Colonic mucosa (tissue), 4 donors: ENCODE data around the gene FSHR. TPM values are rescaled to one million over a fixed set of nuclear protein-coding genes. Genes with fewer than 3 reads are reported as not detected.

Experiments used
- DNase-seq: peaks from one replicate; pipeline ENCODE4 v3.0.0-alpha.2; 2020
- H3K27ac ChIP-seq: fragments of 200-600 bp; one replicate; pipeline ENCODE4 v1.8.0; 2021
- H3K27me3 ChIP-seq: fragments of 200-600 bp; one replicate; pipeline ENCODE4 v1.8.0; 2021
- H3K36me3 ChIP-seq: fragments of 200-600 bp; one replicate; pipeline ENCODE4 v1.8.0; 2021
- H3K4me1 ChIP-seq: fragments of 200-600 bp; one replicate; pipeline ENCODE4 v1.8.0; 2021; ENCODE audit warnings: mild to moderate bottlenecking
- H3K4me3 ChIP-seq: fragments of 200-600 bp; one replicate; pipeline ENCODE4 v1.8.0; 2021
- H3K9ac ChIP-seq, 2 donors: one replicate each; pipeline ENCODE4 v1.7.0; 2013; ENCODE audit warnings: control low read depth in 2 of 2, low read depth in 2 of 2, low read length in 2 of 2
- H3K9me3 ChIP-seq: fragments of 200-600 bp; one replicate; pipeline ENCODE4 v1.8.0; 2021
- intact Hi-C: fragments of 100-400 bp; cut with DNase I; formaldehyde crosslinking; loops from one replicate; pipeline ENCODE4 v1.14.1; 2022
- total RNA-seq, 2 donors: library from RNA; stranded (reverse); fragmentation: NEBNext Ultra II Directional in 1 of 2; extraction: Animal tissue kit (Norgen Biotek cat#: 25700) in 1 of 2; gene quantifications; one replicate each; pipeline ENCODE4 v1.2.1, GENCODE V29; 2021
- TF ChIP-seq, protein P1 (sequence below): fragments of 200-600 bp; IDR thresholded peaks from one replicate; pipeline ENCODE4 v1.8.0; 2022; ENCODE audit warnings: antibody characterized with exemption, mild to moderate bottlenecking
- donor health status: healthy.
- donor health status: DM: no; HTN: no; CAD: no.
- donor health status: DM: no; HTN: no; CAD: no.

The FSHR gene
- total RNA-seq, 2 donors from 2014 or later = not detected

DNA sequence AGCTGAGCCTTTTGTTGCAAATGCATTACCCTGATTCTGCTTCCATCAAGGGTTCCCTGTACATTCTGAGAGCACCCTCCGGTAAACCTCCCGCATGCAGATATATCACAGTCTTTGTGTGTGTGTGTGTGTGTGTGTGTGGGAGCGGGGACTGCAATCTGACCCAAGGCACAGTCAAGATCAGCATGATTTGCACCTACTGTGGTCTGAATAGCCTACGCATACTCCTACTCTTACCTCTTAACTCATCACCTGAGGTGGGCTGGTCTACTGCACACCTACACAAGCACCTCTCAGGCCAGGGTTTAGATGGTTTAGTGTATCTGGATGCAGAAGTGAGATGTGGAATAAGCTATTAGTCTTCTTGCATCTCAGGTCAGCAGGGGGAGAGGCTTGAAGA, 174.6 kb downstream of the FSHR start:
- H3K9me3 ChIP-seq = no peaks in the 10 kb centered on the region
- no peak overlapping the region for H3K4me3 ChIP-seq
- H3K36me3 ChIP-seq = no peaks in the 10 kb centered on the region
- TF ChIP-seq, protein P1, sequence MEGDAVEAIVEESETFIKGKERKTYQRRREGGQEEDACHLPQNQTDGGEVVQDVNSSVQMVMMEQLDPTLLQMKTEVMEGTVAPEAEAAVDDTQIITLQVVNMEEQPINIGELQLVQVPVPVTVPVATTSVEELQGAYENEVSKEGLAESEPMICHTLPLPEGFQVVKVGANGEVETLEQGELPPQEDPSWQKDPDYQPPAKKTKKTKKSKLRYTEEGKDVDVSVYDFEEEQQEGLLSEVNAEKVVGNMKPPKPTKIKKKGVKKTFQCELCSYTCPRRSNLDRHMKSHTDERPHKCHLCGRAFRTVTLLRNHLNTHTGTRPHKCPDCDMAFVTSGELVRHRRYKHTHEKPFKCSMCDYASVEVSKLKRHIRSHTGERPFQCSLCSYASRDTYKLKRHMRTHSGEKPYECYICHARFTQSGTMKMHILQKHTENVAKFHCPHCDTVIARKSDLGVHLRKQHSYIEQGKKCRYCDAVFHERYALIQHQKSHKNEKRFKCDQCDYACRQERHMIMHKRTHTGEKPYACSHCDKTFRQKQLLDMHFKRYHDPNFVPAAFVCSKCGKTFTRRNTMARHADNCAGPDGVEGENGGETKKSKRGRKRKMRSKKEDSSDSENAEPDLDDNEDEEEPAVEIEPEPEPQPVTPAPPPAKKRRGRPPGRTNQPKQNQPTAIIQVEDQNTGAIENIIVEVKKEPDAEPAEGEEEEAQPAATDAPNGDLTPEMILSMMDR = no peak
- intact Hi-C loops = no loop called here
- H3K4me1 ChIP-seq = no peaks in the 10 kb centered on the region
- DNase-seq = no peak
- no peak overlapping the region for H3K9ac ChIP-seq
- no peak overlapping the region for H3K27ac ChIP-seq
- H3K27me3 ChIP-seq = no peaks in the 10 kb centered on the region

DNA sequence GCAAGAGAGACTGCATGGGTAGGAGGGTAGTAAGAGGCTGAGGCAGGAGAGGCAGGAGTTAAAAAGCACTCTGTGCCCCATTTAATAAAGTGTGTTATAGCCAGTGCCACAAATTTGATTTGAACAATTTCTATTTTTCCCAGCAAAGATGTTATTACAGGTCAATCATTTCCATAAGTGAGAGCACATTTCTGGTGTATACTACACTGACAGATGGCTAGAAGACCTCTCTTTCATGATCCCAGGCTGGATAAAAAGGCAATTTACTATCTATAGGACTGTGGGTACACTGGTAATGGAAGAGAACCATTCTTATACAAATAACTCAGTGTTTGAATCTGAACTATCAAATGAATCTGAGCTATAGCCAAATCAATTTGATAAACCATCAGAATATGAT, 176.2 kb downstream of the FSHR start:
- TF ChIP-seq, protein P1 = no peak
- DNase-seq = no peak
- Histone ChIP-seq H3K9me3 (no peaks in the 10 kb centered on the region), H3K9ac (no peak overlapping the region), H3K4me3 (no peak overlapping the region), H3K27ac (no peak overlapping the region), H3K27me3 (no peaks in the 10 kb centered on the region), H3K4me1 (no peaks in the 10 kb centered on the region), H3K36me3 (no peaks in the 10 kb centered on the region)
- intact Hi-C loops = no loop called here

DNA sequence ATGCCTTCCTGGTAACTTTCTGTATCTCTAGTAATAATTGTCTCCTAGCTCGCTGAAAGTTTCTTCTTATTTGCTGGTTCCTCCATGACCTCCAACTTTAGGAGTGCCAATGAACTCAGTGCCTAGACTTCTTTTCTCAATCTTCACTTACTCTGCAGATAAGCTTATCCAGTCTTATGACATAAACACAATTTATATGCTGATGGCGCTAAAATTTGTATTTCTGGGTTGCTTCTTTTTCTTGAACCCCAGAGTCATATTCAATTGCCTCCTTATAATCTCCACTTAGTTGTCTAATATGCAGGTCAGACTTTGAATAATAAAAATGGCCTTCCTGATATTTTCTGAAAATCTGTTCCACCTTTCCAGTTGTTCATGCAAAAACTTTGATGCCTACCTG, 182.5 kb downstream of the FSHR start:
- no peak for DNase-seq
- TF ChIP-seq, protein P1 = no peak
- H3K36me3 ChIP-seq = no peaks in the 10 kb centered on the region
- H3K27ac ChIP-seq = no peak overlapping the region
- no peaks in the 10 kb centered on the region for H3K9me3 ChIP-seq
- no peaks in the 10 kb centered on the region for H3K27me3 ChIP-seq
- intact Hi-C loops = no loop called here
- H3K4me3 ChIP-seq = no peak overlapping the region
- no peaks in the 10 kb centered on the region for H3K4me1 ChIP-seq
- H3K9ac ChIP-seq = no peak overlapping the region

DNA sequence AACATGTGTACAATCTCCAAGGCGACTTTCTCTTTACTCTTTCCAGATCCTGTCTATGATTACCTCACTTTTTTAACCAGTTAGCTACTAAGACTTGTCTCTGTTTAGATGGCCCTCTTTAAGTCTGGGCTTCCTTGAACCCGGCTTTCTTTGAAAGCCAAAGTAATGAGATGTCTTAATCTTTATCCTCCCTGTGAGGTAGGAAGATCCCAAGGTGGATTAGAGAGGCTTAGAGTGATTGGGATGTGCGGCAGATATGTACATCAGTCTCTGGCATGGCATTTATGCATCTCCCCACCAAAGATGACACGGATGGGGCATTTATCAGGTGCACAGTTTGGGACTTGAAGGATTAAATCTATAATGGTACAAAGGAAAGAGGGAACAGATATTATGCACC, 186.3 kb downstream of the FSHR start:
- H3K27ac ChIP-seq = no peak overlapping the region
- H3K9ac ChIP-seq = no peak overlapping the region
- no peak overlapping the region for H3K4me3 ChIP-seq
- H3K9me3 ChIP-seq = no peaks in the 10 kb centered on the region
- no peaks in the 10 kb centered on the region for H3K27me3 ChIP-seq
- TF ChIP-seq, protein P1 = no peak
- intact Hi-C loops = no loop called here
- H3K36me3 ChIP-seq = no peaks in the 10 kb centered on the region
- no peaks in the 10 kb centered on the region for H3K4me1 ChIP-seq
- DNase-seq = no peak

DNA sequence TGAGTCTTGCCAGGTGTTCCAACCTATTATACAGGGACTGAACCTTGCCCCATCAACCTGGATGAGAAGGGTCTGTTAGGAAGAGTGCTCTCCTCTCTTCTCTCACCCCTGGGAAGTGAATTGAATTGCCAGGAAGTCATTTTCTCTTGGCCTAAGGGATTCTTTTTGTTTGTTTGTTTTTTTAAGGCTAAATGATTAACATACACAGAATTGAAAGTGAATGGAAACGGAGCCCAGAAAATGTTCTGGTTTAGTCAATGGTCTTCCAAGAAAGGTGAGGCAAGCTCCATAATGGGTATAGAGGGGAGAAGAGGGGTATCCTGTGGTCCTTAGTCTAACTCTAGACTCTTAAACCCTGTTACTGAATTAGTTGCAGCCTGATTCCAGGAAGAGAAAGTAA, 189.1 kb downstream of the FSHR start:
- DNase-seq = no peak
- TF ChIP-seq, protein P1 = no peak
- Histone ChIP-seq H3K4me3 (no peak overlapping the region), H3K27ac (no peak overlapping the region), H3K9ac (no peak overlapping the region), H3K36me3 (no peaks in the 10 kb centered on the region), H3K4me1 (no peaks in the 10 kb centered on the region), H3K9me3 (no peaks in the 10 kb centered on the region), H3K27me3 (no peaks in the 10 kb centered on the region)
- intact Hi-C loops = no loop called here

DNA sequence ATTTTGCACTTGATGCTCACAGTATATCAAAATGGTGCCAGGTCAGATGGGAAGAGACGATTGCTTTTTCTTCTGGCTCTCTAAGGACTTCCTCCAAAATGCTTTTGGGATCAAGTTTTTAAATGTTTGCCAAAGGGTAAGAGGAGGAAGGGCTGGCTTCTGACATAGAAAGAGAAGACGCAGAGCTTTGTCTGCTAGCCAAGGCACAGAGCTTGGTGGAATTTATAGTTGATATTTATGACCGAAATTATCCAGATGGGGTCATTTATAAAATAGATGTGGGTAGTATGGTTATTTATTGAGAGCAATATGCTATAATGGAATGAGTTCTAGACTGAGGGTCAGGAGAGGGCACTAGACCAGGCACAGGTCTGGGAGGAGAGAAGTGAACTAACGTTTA, 193.3 kb downstream of the FSHR start:
- H3K27me3 ChIP-seq = no peaks in the 10 kb centered on the region
- H3K9ac ChIP-seq = no peak overlapping the region
- H3K36me3 ChIP-seq = no peaks in the 10 kb centered on the region
- no peaks in the 10 kb centered on the region for H3K9me3 ChIP-seq
- H3K4me1 ChIP-seq = no peaks in the 10 kb centered on the region
- no peak overlapping the region for H3K27ac ChIP-seq
- DNase-seq = no peak
- H3K4me3 ChIP-seq = no peak overlapping the region
- intact Hi-C loops = no loop called here
- TF ChIP-seq, protein P1 = no peak
